GM21576 (cell line): ENCODE results near the gene MYLK.
A peak's percentile ranks its signal among the peaks of the same experiment; 100 is the strongest.
"Not testable (repeated sequence)": the region's sequence is repeated elsewhere in the genome, so short reads cannot be mapped to it uniquely, and the experiment has no call there.

ENCODE experiments used
- ATAC-seq: cut with Tn5 transposase; IDR thresholded peaks from one replicate; pipeline ENCODE4 v1.9.1; 2021; ENCODE audit warnings: mild to moderate bottlenecking, moderate library complexity; ENCODE audit not compliant: unreplicated experiment

Gene MYLK

GRCh38 chr3:123611082-123611481 lies 273.1 kb downstream of the MYLK start:
- ATAC-seq: no peak

GRCh38 chr3:123610331-123610730 lies 273.8 kb downstream of the MYLK start:
- peak; percentile 72 for ATAC-seq

DNA sequence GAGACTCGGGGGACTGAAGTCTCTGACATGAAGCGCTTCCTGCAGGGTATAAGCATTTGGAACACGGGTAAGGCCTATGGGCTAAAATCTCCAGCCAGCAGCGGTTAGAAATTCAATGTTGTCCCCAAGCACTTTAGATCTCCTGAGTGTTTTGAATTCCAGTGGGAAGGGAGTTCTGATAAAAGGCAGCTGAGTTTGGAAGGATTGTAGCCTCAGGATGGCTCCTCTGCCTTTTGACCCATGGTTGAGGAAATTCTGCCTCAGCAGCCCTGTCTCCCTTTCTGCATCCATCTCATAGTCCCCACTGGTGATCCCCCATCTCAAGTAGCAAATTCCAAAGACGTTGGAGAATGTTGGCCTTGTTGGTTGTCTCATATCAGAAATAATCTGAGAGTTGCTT lies 275.1 kb downstream of the MYLK start:
- no peak for ATAC-seq

- ATAC-seq: no peak
These were observed 275.7 kb downstream of the MYLK start for GRCh38 chr3:123608263-123608937.

- no peak for ATAC-seq
These were observed 277.6 kb downstream of the MYLK start for GRCh38 chr3:123606527-123606926.

GRCh38 chr3:123605789-123606234 lies 278.3 kb downstream of the MYLK start:
- ATAC-seq: peak; percentile 60

- ATAC-seq: not testable (repeated sequence)
These were observed 281.0 kb downstream of the MYLK start for GRCh38 chr3:123603153-123603552.

DNA sequence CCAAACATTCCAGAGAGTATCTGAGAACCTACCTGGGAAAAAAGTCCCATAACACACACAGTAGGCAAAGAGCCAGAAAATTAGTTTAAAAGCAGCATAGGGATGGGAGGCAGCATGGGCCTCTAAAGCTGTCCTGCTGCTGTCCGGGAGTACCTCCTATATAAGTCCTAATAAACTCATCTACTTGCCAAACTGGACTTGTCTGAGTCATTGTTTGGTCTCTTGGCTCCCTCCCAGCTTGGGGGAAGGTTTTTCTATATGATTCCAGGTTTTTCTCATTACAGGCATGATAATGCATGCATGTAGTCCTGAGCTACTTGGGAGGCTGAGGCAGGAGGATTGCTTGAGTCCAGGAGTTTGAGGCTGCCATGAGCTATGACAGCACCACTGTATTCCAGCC lies 281.8 kb downstream of the MYLK start:
- no peak for ATAC-seq

DNA sequence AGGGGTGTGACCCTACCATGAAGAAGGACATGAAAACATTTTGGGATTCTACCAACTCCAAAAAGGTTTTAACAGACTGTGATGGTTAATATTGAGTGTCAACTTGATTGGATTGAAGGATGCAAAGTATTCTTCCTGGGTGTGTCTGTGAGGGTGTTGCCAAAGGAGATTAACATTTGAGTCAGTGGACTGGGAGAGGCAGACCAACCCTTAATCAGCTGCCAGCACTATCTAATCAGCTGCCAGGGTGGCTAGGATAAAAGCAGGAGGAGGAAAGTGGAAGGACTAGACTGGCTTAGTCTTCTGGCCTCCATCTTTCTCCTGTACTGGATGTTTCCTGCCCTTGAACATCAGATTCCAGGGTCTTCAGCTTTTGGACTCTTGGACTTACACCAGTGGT lies 283.3 kb downstream of the MYLK start:
- not testable (repeated sequence) for ATAC-seq

DNA sequence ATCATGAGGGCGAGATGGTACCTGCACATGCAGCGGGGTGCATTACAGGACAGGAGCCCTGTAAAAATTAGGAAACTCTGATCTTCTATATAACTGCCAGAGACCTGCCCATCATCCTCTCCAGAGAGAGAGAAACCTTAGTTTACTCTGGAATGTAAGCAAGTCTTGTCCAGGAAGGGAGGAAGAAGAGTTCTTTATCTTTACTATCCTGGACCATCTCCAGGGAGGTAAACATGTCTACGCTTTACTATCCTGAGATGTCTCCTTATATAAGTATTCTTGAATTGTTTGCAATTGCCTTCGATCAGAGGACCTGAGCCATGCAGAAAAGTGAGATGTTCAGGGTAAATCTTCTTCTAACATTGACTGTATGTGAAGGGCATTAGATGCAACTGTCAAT lies 286.6 kb downstream of the MYLK start:
- ATAC-seq: no peak

- ATAC-seq: no peak
These were observed 288.5 kb downstream of the MYLK start for GRCh38 chr3:123595396-123596180.

GRCh38 chr3:123593381-123593780 lies 290.8 kb downstream of the MYLK start:
- no peak for ATAC-seq

DNA sequence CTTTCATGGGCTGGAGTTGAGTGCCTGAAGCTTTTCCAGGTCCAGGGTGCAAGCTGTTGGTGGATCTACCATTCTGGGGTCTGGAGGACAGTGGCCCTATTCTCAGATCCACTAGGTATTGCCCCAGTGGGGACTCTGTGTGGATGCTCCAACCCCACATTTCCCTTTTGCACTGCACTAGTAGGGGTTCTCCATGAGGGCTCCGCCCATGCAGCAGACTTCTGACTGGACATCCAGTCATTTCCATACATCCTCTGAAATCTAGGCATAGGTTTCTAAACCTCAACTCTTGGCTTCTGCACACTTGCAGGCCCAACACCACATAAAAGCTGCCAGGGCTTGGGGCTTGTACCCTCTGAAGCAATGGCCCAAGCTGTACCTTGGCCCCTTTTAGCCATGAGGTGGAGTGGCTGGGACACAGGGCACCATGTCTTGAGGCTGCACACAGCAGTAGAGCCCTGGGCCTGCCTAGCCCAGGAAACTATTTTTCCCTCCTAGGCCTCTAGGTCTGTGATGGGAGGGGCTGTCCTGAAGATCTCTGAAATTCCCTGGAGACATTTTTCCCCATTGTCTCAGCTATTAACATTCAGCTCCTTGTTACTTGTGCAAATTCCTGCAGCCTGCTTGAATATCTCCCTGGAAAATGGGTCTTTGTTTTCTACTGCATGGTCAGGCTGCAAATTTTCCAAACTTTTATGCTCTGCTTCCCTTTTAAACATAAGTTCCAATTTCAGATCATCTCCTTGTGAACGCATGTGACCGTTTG lies 293.3 kb downstream of the MYLK start:
- no peak for ATAC-seq

DNA sequence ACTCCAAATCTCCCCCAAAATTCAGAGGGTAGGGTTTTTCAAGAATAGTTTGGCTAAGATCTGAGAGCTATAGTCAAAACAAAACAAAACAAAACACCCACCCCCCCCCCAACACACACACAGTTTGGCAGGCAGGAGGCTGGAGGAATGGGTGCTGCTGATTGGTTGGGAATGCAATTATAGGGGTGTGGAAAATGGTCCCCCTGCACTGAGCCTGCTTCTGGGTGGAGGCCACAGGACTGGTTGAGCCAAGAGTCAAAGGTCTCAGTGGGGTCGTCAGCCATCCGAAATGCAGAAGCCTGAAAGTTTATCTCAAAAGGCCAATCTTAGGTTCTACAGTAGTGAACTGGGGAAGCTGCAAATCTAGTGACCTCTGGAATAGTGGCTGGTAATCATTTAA lies 296.7 kb downstream of the MYLK start:
- ATAC-seq: no peak

DNA sequence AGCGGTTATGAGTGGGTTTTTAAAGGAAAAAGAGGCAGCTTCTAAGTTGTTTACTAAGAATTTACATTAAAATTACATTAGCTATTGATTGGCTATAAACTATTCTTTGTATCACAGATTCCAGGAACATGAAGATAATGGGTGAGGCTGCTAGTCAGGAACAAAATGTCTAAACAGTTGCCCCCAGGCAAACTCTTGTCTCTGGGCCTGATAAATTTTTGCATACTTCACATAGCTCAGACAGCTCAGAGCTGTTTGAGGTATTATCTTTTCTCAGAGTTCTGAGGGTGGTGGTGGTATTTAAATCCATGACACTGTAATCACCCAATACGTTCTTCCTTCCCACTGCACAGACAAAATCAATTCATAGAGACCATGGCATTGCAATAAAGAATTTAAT lies 297.2 kb downstream of the MYLK start:
- no peak for ATAC-seq

GRCh38 chr3:123586131-123586530 lies 298.0 kb downstream of the MYLK start:
- ATAC-seq: no peak

DNA sequence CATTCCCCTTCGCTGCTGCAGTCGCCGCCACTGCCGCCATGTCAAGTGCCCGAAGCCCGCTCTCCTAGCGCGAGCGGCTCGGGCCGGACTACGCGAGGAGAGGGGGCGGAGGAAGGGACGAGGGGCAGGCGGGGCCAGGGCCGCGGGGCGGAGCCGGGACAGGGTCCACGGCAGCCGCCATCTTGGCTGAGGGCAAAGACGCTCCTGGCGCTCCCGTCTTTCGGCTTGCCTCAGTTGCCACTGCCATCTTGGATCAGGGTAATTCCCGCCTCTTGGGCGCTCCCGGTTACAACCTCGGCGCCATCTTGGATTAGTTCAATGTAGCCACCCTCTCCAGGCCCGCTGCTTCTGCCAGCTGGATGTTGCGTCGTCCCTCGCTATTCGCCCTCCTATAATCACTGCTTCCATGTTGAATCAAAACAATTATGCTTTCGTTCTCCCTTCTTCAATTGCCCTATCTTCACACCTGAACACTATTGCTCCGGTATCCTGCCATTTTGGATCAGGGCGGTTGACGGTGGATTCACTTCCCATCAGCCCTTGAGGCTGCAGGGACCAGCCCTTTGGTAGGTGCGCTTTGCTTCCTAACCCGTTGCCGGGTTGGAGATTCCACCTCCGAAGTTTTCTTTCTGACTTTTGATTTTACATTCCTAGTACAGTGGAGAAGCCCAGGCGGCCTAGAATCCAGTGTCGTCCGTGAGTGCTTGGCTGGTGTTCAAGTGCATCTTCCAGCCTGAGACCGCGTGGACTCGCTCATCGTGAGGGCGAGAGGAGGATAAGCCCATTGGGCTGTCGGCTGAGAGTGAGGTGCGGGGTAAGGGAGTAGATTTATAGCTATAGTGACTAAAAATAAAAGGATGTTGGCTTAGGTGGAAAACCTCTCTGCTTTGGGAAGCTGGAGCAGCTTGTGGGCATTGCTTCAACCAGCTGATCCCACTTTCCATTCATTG lies 298.9 kb downstream of the MYLK start, which contains the start of gene HACD2:
HACD2 (minus strand) TSS at position 66 of the 950 bp plus-strand sequence; CDS start at position 40, 26 bp downstream.
- peak; percentile 87 for ATAC-seq

- peak; percentile 24 for ATAC-seq
These were observed 299.7 kb downstream of the MYLK start for GRCh38 chr3:123584284-123584987.

DNA sequence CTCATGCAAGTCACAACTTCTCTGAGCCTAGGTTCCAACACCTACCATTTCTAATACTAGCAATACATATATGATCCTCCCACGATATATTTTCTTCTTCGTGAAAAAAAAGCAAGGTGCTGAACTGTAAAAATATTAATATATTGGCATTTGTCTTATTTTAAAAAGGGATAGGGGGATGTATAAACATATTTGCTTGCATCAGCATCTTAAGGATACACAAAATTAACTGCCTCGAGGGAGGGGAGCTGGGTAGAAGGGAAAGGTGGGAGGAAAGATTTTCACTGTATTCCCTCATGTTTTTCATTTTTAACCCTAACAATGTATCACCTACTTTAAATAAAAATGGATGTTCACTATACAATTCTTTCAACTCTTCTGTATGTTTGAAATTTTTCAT lies 300.6 kb downstream of the MYLK start:
- ATAC-seq: no peak

GRCh38 chr3:123582315-123582714 lies 301.8 kb downstream of the MYLK start:
- no peak for ATAC-seq
